ENCODE measurements around the gene ACP5.
A peak's percentile ranks its signal among the peaks of the same experiment; 100 is the strongest.

ACP5 gene

DNA sequence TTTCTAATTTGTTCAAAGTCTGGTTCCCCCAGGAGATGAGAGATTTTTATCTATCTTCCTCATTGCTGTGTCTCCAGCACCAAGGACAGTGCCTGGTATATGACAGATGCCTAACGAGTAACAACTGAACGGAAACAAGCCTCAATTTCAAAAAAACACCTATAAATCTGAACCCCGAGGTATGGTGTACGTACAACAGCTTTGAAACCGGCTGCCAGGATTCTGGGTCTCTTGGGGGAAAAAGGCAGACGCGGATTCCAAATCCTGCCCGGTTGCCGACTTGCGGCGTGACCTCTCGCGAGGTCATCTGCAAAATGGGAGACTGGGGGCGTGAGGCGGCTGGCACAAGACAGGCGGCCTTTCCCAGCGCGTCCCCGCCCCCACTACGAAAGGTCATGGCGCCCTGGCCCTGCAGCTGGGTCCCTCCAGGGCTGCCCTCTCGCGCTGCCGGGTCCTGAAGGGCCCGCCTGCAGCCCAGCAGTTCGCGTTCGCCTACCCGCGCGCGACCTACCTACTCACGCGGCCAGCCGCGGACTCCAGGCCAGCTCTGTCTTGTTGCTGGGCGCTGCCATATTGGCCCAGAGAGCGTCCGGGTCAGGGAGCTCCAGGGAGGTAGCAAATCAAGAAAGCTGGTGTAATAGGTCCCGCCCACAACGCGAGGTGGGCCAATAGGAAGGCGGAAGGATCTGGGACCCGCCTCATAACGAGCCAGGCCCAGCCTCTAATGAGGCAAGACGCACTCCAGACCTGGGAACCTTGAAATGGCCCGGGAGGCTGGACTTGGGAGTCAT is 48.7 kb downstream of the ACP5 start, which contains the start of gene ECSIT:
ECSIT (minus strand) TSS at position 584 of the 791 bp plus-strand sequence. CDS start 9,964 bp downstream, outside the sequence.
- TF ChIP-seq ZFX (IDR thresholded peaks at IDR 0.05) = peak; percentile 68; the same call in 1 of the 2 replicates
- TF ChIP-seq, protein P1, sequence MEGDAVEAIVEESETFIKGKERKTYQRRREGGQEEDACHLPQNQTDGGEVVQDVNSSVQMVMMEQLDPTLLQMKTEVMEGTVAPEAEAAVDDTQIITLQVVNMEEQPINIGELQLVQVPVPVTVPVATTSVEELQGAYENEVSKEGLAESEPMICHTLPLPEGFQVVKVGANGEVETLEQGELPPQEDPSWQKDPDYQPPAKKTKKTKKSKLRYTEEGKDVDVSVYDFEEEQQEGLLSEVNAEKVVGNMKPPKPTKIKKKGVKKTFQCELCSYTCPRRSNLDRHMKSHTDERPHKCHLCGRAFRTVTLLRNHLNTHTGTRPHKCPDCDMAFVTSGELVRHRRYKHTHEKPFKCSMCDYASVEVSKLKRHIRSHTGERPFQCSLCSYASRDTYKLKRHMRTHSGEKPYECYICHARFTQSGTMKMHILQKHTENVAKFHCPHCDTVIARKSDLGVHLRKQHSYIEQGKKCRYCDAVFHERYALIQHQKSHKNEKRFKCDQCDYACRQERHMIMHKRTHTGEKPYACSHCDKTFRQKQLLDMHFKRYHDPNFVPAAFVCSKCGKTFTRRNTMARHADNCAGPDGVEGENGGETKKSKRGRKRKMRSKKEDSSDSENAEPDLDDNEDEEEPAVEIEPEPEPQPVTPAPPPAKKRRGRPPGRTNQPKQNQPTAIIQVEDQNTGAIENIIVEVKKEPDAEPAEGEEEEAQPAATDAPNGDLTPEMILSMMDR (conservative IDR thresholded peaks at IDR 0.05) = no peak
- peak within 1 kb of the TSS; percentile 90 for H3K27ac ChIP-seq

All from C4-2B (cell line).